HG02852 (cell line): ENCODE measurements around the gene HSPA12A.

Experiments
- ATAC-seq: cut with Tn5 transposase; IDR thresholded peaks from one replicate; pipeline ENCODE4 v1.9.1; 2021; ENCODE audit warnings: mild to moderate bottlenecking, moderate library complexity; ENCODE audit not compliant: unreplicated experiment

Gene HSPA12A

DNA sequence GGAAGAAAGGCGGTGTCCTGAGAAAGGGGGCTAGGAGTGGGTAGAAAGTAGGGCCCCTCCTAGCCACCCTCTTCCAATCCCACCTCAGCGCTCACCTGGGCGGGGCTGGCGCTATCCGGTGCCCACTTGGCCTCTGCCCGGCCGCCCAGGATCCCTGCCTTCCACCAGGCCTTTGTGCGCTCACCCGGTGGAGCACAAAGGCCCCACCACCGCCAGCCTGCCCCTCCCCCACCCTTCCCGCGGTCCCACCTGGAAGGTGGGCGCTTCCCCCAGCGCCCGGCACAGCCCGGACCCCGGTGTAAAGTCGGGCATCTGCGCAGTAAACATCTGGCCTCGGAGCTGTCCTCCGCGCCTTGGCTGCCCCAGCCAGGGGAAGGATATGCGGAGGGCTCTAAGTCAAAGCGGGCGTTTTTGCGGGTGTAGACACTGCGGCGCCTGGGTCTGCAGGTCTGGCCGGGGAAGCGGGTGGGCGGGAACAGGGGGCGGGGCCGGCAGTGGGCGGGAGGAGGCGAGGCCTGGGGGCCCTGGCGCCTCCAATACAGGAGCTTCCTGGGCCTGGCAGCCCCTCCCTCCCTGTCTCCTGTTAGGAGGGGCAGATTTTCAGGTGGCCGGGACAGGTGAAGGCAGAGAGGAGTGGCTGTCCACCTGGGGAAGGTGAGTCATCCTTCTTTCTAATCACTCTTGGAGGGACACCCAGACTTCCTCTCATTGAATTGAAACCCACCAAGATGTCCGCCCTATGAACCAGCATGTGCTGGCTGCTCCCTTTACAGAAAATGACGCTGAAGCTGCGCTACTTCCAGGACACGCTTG is 72.3 kb downstream of the HSPA12A start:
- no peak for ATAC-seq

DNA sequence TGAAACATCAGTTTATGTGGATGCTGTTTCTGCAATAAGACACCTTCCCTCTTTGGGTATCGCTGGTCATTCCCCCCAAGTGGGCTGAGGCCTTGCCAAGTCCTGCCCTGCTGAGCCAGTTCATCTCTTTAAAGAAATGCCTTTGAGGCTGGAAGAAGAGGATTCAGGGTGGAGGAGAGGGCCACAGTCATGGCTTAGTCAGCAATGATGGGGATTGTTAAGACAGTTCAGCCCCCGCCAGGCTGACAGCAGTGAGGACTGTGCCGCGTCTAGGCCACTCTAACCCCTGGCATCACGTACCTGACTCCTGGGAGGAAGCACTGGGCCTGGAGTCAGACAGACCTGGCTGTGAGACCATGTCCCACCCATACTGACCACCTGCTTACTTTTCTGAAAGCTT is 73.3 kb downstream of the HSPA12A start:
- no peak for ATAC-seq

DNA sequence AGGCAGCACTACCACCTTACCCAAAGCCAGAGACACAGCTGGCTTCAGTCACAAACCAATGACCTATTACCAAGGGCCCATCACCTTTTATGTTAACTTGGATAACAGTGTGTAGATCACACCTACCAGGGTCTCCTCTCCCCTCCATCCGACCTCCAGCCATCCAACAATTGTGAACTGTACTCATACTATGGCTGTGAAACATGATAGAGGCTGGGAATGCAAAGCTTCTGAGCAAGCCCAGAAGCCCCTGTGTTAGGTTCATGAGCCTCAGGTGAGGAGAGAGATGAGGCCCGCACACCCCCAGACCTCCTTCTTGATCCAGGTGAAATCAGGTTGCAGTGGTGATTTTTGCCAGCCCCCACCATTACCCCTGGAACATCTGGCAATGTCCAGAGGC is 73.9 kb downstream of the HSPA12A start:
- ATAC-seq = no peak

DNA sequence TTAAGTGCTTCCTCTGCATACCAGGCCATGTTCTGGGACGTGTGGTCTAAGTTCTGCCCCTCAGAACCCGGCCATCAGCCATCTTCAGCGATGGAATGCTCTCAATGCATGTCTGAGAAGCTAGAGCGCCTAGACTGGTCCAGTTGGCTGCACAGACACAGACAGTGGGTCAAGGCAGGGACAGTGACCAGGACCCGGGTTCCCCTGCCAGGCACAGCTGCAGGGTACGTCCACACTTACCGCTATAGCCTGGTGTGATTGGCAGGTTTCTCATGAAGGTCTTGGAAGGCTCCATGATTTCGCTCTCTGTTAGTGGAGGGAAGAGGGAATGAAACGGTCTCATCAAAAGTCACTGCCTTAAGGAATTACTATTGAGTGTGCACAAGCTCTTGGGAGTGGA is 74.3 kb downstream of the HSPA12A start:
- no peak for ATAC-seq

DNA sequence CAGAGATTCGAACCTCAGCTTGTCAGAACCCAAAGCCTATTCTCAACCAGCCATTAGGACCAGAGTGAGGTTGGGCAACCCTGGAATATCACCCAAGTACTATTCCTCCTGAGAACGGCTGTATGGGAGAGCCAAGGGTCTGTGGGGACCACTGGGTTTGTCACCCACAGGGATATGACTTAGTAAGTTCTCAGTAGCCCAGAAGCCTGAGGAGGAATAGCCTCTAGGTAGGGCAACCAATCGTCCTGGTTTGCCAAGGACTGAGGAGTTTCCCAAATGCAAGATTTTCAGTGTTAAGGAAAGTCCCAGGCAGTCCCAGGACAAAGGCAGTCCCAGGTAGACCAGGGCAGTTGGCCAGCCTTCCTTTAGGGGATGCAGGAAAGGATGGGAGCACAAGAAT is 74.9 kb downstream of the HSPA12A start:
- no peak for ATAC-seq

DNA sequence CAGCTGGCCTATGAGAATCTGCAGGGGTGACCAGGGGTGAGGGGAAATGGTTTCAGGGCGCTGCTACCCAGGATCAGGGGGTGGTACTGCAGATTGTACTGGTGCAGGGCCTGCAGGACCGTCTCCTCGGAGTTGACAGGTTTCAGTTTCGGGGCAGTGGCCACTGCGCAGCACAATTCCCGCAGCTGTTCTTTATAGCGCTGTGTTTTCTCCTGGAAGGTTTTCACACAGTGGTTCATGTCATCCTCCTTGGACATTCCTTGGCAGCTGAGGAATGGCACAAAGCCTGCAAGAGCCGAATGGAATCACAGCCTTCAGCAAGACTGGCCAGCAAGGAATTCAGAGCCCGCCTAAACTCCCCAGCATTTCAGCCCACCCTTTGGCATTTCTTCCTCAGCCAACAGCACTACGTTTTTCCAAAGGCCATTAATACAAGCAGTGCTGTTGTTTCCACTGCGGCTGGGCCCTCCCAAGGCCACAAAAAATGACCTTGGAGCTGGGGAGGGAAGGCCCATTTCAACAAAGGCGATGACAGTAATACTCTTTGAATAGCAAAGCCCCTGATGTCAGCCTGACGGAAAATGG is 76.7 kb downstream of the HSPA12A start:
- no peak for ATAC-seq

DNA sequence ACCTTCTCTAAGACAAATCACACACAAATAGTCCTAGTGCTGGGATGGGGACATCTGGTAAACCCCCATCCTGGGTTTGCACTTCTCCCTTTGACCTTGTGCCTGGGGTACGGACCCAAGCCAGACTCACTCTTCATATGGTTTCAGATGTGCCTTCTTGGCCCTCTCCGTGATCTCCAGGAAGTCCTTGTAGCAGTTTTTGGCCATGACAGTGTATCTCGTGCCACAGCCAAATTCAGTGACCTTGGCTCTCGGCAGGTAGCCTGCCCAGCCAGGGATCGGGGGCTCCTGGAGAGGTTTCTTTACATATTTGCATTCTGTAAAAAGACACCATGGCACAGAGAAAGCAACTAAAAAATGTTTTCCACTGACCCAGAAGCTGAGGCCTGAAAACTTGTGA is 77.7 kb downstream of the HSPA12A start:
- ATAC-seq = no peak

DNA sequence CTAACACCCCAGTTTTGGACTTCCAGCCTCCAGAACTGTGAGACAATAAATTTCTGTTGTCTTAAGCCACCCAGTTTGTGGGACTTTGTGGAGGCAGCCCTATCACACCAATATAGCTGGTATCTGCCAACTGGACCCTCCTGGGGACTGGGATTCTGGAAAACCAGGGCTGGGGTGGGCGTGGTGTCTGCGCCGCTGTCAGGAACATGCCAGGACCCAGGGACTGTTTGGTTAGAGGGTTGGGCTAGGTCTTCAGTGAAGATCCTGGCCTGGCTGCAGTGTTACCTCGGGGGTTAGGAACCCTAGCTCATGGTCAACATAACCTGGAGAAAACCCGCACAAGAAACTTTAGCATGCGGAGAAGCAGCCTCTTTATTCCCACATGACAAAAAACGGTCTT is 79.0 kb downstream of the HSPA12A start:
- no peak for ATAC-seq

DNA sequence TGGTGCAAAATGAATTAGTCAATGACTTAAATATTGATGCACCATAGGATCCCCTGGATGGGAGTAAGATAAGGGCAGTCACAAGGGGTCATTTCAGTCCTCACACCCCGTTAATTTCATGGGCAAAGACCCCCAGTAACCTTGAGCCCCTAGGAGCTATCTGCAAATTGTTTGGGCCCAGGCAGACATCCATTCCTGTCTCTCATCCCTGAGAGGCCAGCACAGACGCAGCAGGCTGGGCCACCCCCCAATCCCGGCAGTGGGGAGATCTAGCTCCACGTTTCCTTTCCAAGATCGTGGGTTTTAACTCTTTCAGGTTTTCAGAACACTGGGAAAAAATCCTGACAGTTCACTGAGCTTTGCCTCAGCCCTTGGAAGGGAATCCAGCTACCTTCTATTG is 81.5 kb downstream of the HSPA12A start:
- ATAC-seq = no peak

DNA sequence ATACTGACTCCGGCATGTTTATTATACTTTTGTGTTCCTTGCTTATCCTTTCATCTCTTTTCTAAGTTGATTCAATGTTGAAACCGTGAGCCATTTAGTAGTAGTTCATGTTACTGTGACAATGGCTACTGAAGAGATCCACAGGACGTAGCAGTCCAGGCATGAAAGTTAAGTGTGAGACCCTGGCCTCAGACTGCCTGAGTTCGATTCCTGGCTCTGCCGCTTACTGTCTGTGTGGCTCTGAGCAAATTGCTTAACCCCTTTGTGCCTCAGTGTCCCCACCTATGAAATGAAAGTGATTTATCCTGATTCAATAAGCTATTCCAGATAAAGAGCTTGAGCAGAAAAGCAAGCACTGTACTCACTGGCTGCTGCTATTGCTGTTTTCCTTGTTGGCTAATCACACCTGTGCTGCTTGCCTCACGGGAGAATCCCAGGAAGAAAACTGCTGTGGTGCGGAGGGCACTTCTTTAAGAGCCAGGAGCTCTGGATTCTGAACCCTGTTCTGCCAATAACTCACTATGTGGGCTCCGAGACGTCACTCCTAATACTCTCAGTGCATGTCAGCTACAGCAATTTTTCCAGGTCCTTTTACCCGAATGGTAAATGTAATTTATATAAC is 83.2 kb downstream of the HSPA12A start:
- ATAC-seq = no peak

DNA sequence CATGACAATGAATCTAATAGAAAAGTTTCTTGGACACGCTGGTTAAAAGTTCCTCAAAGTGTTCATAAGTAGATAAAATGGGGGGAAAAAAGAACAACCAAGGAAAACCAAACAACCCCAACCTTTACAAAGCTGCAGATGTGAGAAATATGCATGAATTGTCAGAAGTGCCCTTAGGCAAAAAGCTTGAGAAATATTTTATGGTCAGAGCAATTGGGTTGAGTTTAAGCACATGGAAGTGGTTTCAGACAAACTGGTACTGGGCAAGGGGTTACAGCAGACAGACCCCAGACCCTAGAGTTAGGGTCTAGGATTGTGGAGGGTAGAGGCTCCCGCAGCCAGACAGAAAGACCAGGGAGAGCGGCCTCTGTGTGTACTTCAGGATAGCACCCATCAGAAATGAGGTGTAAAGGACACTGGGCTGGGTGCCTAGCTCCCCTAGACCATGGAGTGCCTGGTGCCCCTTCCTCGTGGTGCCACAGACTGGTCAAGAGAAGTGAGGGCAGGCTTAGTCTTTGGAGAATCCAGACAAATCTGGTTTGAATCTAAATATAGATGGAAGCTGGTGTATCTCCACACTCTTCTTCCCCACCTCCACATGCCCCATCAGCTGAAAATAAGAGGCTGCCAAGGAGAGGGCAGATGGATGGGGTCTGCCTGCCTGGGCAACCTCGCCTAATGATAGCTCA is 84.4 kb downstream of the HSPA12A start:
- no peak for ATAC-seq

DNA sequence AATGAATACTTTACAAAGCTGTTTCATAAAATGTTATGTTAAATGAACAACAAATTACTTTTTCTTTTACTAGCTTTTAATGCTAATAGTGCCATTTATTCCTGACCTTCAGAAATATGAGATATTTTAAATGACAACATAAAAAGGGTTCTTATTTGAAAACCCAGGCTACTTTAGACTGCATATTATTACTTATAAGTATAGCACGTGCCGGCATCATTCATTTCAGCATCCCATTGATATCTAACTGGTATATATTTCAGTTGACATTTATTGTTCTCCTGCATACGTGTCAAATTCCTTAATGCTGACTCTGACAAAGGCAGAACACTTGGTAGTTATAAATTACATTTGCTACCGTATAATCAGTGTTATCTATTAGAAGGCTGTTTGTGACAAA is 86.3 kb downstream of the HSPA12A start:
- no peak for ATAC-seq

DNA sequence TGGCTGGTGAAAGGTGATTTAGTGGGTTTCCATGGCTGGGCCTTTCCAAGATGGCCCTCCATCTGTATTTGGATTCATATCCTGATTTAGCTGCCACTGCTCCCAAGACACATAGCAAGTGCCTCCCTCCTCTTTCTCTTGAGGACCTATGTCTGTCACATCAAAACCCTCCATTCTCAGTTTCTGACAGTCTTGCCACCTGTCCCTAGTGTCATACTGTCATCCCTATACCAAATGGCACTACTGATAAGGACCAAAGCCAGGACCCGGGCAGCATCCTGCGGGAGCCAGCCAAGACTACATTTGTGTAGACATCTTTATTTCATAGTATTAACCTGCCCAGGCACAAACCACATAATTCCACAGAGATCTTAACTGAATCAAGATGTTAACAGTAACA is 86.8 kb downstream of the HSPA12A start:
- ATAC-seq = no peak

DNA sequence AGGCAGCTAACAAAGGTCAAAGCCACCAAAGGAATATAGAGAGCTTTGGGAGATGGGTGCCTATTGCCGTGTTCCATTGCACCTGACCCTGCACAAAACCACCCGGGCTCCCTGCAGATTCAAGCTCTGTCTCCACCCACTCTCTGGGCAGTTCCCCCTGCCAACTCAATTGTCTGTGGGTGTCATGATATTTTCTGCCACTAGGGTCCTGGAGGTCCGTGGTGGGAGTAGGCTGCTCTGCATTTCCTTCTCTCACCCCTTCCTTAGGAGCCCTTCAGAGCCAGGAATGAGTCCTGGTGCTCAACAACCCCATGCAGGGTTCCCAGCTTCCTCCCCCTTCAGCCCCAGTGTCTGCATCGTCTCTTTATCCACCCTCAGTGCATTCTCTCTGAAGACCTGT is 87.5 kb downstream of the HSPA12A start:
- no peak for ATAC-seq

DNA sequence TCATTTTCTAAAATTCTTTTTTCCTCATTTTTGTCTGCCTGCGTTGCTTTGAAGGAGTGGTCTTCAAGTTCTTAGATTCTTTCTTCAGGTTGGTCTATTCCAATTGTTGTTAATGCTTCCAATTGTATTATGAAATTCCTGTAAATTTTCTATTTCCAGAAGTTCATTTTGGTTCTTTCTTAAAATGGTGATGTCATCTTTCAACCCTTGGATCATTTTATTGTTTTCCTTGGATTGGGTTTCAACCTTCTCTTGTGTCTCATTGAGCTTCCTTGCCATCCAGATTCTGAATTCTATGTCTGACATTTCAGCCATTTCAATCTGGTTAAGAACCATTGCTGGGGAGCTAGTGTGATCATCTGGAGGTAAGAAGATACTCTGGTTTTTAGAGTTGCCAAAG is 88.5 kb downstream of the HSPA12A start:
- ATAC-seq = no peak

DNA sequence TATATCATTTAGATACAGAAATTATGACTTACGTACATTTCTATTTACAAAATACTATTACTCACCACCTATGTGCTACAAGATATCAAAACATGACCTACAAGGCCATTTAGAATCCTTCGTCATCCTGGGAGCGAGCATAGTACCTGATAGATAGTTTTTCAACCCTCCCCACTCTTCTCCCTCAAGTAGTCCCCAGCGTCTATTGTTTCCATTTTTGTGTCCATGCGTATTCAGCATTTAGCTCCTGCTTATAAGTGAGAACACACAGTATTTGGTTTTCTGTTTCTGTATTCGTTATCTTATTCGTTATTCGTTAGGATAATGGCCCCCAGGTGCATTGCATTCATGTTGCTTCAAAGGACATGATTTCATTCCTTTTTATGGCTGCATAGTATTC is 93.5 kb downstream of the HSPA12A start:
- ATAC-seq = no peak

DNA sequence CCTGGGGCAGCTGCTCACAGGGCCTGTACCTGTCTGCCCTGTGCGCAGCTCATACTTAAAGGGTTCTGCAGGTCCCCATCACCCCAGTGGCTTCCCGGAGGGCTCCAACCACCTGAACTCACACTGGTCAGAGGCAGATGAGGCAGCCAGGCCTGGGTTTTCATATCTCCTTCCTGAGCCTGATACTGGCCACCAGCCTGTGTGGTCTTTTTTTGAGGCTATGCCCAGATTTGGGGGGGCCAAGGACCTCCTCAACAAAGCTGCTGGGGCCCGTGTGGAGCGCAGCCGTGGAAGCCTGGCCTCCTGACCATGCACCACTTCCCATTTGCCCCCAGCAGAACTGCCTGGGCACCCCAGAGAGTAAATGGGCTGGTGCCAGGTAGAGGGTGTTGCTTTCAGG is 95.9 kb downstream of the HSPA12A start:
- no peak for ATAC-seq

DNA sequence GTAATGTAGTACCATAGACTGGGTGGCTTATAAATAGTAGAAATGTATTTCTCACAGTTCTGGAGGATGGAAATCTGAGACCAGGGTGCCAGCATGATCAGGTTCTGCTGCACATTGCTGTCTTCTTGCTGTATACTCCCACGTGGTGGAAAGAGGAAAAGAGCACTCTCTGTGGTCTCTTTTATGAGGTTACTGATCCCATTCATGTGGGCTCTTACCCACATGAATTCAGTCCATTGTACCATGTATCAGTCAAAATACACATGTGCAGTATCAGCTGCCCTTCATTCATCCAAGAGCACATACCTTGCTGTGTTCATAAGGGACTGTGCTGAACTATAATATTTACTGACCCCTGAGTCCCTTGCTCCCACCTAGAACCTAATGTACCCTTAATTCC is 104.5 kb downstream of the HSPA12A start:
- no peak for ATAC-seq

DNA sequence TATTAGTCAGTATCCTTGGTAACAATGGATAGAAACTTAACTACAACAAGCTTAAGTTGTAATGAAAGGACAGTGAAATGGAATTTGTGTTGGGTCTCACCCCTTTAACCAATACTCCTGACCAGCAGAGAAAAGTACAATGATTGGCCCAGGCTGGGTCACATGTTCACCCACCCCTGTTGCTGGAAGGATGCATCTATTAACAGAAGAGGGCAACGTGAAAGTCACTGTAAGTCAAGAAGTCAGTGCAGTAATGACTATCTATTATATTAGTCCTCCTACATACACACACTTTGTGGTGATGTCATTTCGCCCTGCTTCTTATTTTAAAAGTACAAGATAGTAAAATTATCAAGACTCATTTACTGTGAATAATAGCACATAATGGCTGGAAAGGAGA is 105.4 kb downstream of the HSPA12A start:
- ATAC-seq = peak; percentile 79

DNA sequence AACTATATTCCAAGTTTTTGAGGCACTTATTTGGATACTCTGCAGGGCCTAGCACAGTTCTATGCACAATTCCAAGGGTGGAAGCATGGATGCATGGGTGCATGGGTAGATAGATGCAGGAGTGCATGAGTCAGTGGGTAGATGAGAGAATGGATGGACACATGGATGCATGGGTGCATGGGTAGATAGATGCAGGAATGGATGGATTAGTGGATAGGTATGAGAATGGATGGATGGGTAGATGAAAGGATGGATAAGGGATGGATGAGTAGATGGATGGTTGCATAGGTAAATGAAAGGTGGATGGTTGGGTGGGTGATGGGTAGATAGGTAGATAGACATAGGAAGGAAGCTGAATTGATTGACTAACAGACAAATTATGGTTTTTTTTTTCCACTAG is 106.0 kb downstream of the HSPA12A start:
- no peak for ATAC-seq

DNA sequence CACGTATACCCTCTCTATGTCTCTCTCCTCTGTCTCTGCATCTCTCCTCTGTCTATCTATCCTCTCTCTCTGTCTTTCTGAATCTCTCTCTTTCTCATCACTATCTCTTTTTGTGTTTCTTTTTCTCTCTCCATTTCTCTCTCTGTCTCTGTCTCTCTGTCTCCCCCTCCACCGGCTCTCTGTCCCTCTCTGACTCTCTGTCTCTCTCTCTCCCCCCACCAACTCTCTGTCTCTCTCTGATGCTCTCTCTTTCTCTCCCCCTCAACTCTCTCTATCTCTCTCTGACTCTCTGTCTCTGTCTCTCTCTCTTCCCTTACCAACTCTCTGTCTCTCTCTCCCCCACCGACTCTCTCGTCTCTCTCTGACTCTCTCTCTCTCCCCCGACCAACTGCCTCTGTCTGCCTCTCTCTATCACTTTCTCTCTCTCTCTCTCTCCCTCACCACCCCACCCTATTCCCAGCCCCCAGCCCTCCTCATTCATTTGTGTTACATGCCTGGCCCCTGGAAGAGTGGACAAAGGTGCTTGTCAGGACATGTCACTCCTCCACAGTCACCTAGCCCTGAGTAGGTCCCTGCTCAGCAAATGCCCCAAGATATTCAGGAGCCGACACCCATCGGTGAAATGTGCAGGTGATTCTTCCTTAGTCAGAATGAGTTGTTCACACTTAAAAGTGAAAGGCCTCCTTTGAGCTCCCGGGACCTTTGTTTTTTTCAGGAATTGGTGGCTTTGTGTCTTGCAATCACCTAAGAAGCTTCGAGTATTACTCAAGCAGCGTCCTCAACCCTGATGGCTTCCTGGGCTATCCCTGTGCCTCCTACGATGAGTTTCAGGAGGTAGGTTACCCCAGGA is 108.0 kb downstream of the HSPA12A start:
- ATAC-seq = no peak
